Mesendoderm (in vitro differentiated cells): Measurements from ENCODE around the gene SNX25.

Experiments used
- DNase-seq: peaks from one replicate; pipeline ENCODE4 v3.0.0; 2013
- H2AK5ac ChIP-seq: 2 replicates; pipeline ENCODE4 v1.6.1; 2013; ENCODE audit warnings: low read length, inconsistent platforms
- H2BK120ac ChIP-seq: 2 replicates; pipeline ENCODE4 v1.6.1; 2013; ENCODE audit warnings: low read depth, mild to moderate bottlenecking, low read length, moderate library complexity, mixed read lengths
- H2BK15ac ChIP-seq: replicated peaks from 2 replicates; pipeline ENCODE4 v1.6.1; 2013; ENCODE audit warnings: low read depth, mild to moderate bottlenecking, moderate library complexity
- H2BK5ac ChIP-seq: 2 replicates; pipeline ENCODE4 v1.6.1; 2013; ENCODE audit warnings: low read length, inconsistent platforms
- H3K18ac ChIP-seq: 2 replicates; pipeline ENCODE4 v1.6.1; 2013; ENCODE audit warnings: mild to moderate bottlenecking, low read length, mixed read lengths
- H3K23ac ChIP-seq: one replicate; pipeline ENCODE4 v1.6.1; 2013; ENCODE audit warnings: low read length
- H3K27ac ChIP-seq: 2 replicates; pipeline ENCODE4 v1.5.1; 2013; ENCODE audit warnings: low read depth, mild to moderate bottlenecking, inconsistent platforms, low read length, moderate library complexity
- H3K27me3 ChIP-seq: 2 replicates; pipeline ENCODE4 v1.6.1; 2013; ENCODE audit warnings: low read length, control low read depth, mild to moderate bottlenecking, inconsistent platforms; ENCODE audit not compliant: insufficient read depth, poor library complexity
- H3K36me3 ChIP-seq: 2 replicates; pipeline ENCODE4 v1.6.1; 2013; ENCODE audit warnings: low read length, inconsistent platforms; ENCODE audit not compliant: control insufficient read depth, insufficient read depth
- H3K4ac ChIP-seq: one replicate; pipeline ENCODE4 v1.6.1; 2013; ENCODE audit warnings: low read depth, mild to moderate bottlenecking, low read length, moderate library complexity
- H3K4me1 ChIP-seq: 2 replicates; pipeline ENCODE4 v1.6.1; 2013; ENCODE audit warnings: low read depth, low read length, inconsistent platforms; ENCODE audit not compliant: control insufficient read depth
- H3K4me2 ChIP-seq: 2 replicates; pipeline ENCODE4 v1.6.1; 2013; ENCODE audit warnings: low read length
- H3K4me3 ChIP-seq: 2 replicates; pipeline ENCODE4 v1.5.1; 2013; ENCODE audit warnings: mild to moderate bottlenecking, low read length
- H3K56ac ChIP-seq: one replicate; pipeline ENCODE4 v1.6.1; 2013; ENCODE audit warnings: low read length
- H3K79me1 ChIP-seq: 2 replicates; pipeline ENCODE4 v1.6.1; 2013; ENCODE audit warnings: low read length, inconsistent platforms
- H3K79me2 ChIP-seq: 2 replicates; pipeline ENCODE4 v1.6.1; 2013; ENCODE audit warnings: mild to moderate bottlenecking, low read length; ENCODE audit not compliant: control insufficient read depth, insufficient read depth
- H3K9ac ChIP-seq: 2 replicates; pipeline ENCODE4 v1.6.1; 2013; ENCODE audit warnings: low read length, inconsistent platforms
- H4K5ac ChIP-seq: one replicate; pipeline ENCODE4 v1.6.1; 2013; ENCODE audit warnings: low read length
- H4K8ac ChIP-seq: one replicate; pipeline ENCODE4 v1.6.1; 2013; ENCODE audit warnings: low read depth, mild to moderate bottlenecking, control low read depth, low read length, moderate library complexity
- WGBS: extraction: QIAGEN DNeasy Blood & Tissue Kit; methylation state at CpG from one replicate; pipeline ENCODE4 v1.1.7; 2013; ENCODE audit warnings: low lambda C conversion rate, missing lambda C conversion rate; ENCODE audit not compliant: insufficient coverage; ENCODE audit errors: extremely low coverage; 5-methylcytosine and 5-hydroxymethylcytosine counted together

Gene SNX25

DNA sequence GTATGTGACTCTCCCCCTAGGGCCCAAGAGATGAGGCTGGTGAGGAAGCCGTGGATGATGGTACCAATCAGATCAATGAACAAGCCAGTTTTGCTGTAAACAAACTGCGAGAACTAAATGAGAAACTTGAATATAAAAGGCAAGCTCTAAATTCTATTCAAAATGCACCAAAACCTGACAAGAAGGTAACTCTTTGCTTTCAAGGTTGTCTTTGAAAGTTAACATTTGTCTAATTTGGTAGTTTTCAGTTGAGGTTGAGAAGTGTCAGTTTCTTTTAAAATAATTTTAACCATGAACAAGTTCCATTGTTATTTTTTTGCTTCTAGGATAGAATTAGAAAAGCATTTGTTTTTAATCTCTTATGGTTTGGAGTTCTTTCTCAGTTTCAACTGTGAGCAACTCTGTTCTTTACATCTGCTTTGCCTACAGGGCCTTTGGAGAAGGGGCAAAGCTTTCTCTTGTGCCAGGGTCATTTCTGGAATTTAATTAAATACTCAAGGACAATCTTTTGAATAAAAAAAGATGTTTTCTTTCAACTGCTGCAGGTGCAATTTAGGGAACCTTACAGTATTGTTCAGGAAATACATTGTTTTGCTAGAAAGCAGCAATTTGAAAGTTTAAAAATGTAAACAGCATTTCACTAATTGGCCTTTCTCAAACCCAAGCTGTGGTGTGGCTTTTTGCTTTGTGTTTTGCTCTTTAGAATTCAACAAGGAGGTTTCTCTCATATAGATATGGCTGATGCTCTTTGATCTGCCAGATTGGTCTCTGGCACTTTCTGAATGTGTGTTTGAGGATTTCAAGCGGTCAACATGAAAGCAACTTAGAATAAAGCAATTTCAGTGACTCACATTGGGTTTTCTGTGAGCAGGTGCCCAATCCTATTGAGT lies 123.4 kb downstream of the SNX25 start:
- Histone ChIP-seq H2BK15ac (no peak overlapping the region), H3K9ac (no peak overlapping the region), H3K79me1 (no peaks in the 10 kb centered on the region), H2BK5ac (no peak overlapping the region), H4K5ac (no peak overlapping the region), H3K23ac (no peak overlapping the region), H3K79me2 (no peaks in the 10 kb centered on the region), H3K27me3 (no peaks in the 10 kb centered on the region), H3K4me3 (no peak overlapping the region), H2AK5ac (no peak overlapping the region), H4K8ac (no peak overlapping the region), H3K56ac (no peak overlapping the region), H3K4ac (no peak overlapping the region), H3K4me2 (no peak overlapping the region), H3K27ac (no peak overlapping the region), H3K18ac (no peak overlapping the region), H2BK120ac (no peak overlapping the region), H3K36me3 (no peaks in the 10 kb centered on the region), H3K4me1 (no peaks in the 10 kb centered on the region)
- no peak for DNase-seq
- WGBS: no CpG with 5 or more reads among the region's 3 CpGs

DNA sequence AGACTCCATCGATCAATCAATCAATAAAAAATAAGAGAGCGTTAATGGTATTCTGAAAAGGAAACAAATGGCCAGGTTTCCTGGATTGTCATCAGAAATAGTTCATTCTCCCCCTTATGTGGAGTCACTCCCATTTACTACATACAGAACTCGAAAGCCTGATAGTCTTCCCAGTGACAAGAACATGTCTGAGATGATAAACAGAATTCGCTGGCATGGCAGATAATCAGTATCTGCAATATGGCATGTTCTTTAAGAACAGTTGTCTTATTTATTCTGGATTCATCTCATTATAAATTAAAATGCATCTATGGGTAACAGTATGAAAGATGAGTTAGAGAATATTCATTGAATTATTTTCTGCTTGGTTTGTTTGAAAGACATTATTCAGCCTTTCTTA lies 124.9 kb downstream of the SNX25 start:
- H3K4me2 ChIP-seq: no peak overlapping the region
- no peaks in the 10 kb centered on the region for H3K36me3 ChIP-seq
- H2BK120ac ChIP-seq: no peak overlapping the region
- no peak overlapping the region for H4K5ac ChIP-seq
- no peak overlapping the region for H2BK5ac ChIP-seq
- H3K56ac ChIP-seq: no peak overlapping the region
- DNase-seq: no peak
- H3K79me1 ChIP-seq: no peaks in the 10 kb centered on the region
- H3K4me3 ChIP-seq: no peak overlapping the region
- H3K18ac ChIP-seq: no peak overlapping the region
- H3K23ac ChIP-seq: no peak overlapping the region
- H3K4ac ChIP-seq: no peak overlapping the region
- no CpG with 5 or more reads among the region's 4 CpGs for WGBS
- H3K9ac ChIP-seq: no peak overlapping the region
- no peak overlapping the region for H4K8ac ChIP-seq
- no peaks in the 10 kb centered on the region for H3K79me2 ChIP-seq
- H3K27ac ChIP-seq: no peak overlapping the region
- H3K27me3 ChIP-seq: no peaks in the 10 kb centered on the region
- H2BK15ac ChIP-seq: no peak overlapping the region
- H3K4me1 ChIP-seq: no peaks in the 10 kb centered on the region
- no peak overlapping the region for H2AK5ac ChIP-seq

DNA sequence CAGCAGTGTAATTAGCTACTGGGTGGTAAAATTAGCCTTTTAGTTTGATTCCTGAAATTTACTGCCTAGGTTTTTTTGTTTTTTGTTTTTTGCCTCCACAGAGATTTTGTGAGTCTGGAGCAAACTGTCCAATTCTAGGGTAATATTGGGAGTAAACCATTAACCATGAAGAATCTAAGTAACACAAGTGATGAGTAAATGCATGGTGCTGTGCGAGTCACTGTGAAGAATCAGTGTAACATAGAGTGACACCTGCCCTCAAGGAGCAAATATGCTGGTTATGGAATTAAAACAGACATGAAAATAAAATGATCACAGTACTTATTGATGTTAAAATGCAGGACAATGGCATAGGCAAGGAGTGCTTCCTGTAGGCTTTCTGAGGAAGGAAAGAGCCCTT lies 126.2 kb downstream of the SNX25 start:
- no CpG with 5 or more reads among the region's 1 CpG for WGBS
- Histone ChIP-seq H3K36me3 (no peaks in the 10 kb centered on the region), H2BK15ac (no peak overlapping the region), H3K4me2 (no peak overlapping the region), H3K79me1 (no peaks in the 10 kb centered on the region), H3K9ac (no peak overlapping the region), H3K4me1 (no peaks in the 10 kb centered on the region), H2AK5ac (no peak overlapping the region), H3K27ac (no peak overlapping the region), H3K4ac (no peak overlapping the region), H3K56ac (no peak overlapping the region), H3K4me3 (no peak overlapping the region), H2BK5ac (no peak overlapping the region), H4K8ac (no peak overlapping the region), H3K27me3 (no peaks in the 10 kb centered on the region), H3K23ac (no peak overlapping the region), H4K5ac (no peak overlapping the region), H3K18ac (no peak overlapping the region), H2BK120ac (no peak overlapping the region), H3K79me2 (no peaks in the 10 kb centered on the region)
- no peak for DNase-seq

DNA sequence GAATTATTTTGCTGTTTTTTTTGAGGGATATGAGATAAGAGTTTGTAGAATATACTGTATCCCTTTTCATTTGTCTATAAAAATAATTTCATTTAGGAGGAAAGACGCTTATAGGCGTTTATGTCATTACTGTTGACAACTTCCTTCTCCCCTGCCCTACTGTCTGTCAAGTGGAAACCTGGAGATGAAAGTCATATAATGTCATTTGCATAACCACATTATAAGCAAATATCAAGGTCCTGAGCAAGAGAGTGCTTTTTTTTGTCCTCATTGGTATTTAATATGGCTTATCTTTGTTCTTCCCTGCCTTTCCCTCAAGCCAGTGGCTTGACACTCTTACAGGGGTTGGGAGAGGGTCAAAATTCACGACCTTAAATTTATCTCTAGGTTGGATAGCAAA lies 130.5 kb downstream of the SNX25 start:
- Histone ChIP-seq H3K27ac (no peak overlapping the region), H4K5ac (no peak overlapping the region), H3K27me3 (no peaks in the 10 kb centered on the region), H3K79me2 (no peaks in the 10 kb centered on the region), H3K9ac (no peak overlapping the region), H3K18ac (no peak overlapping the region), H3K4me1 (no peaks in the 10 kb centered on the region), H3K56ac (no peak overlapping the region), H3K4me3 (no peak overlapping the region), H3K23ac (no peak overlapping the region), H3K79me1 (no peaks in the 10 kb centered on the region), H3K4ac (no peak overlapping the region), H2AK5ac (no peak overlapping the region), H3K4me2 (no peak overlapping the region), H3K36me3 (no peaks in the 10 kb centered on the region), H2BK120ac (no peak overlapping the region), H2BK15ac (no peak overlapping the region), H2BK5ac (no peak overlapping the region), H4K8ac (no peak overlapping the region)
- WGBS: no CpG with 5 or more reads among the region's 3 CpGs
- no peak for DNase-seq

DNA sequence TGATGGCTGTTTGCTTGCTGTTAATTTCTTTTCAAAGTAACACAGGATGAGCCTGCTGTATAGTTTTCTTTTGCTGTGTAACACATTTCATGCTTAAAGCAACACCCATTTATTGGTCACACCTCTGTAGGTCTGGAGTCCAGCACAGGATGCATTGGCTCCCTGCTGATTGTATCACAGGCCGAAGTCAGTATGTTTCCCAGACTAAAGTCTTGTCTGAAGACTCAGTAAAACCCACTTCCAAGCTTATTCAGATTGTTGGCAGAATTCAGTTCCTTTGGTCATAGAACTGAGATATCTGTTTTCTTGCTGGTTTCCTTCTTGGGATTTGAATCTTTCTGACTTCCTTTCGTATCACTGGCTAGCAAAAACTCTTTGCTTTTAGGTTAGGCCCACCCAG lies 132.0 kb downstream of the SNX25 start:
- H3K4me1 ChIP-seq: no peaks in the 10 kb centered on the region
- H2AK5ac ChIP-seq: no peak overlapping the region
- H3K18ac ChIP-seq: no peak overlapping the region
- no peaks in the 10 kb centered on the region for H3K79me2 ChIP-seq
- no peaks in the 10 kb centered on the region for H3K36me3 ChIP-seq
- no peak overlapping the region for H3K9ac ChIP-seq
- no peak overlapping the region for H3K23ac ChIP-seq
- H2BK120ac ChIP-seq: no peak overlapping the region
- no peak overlapping the region for H3K4me3 ChIP-seq
- H2BK5ac ChIP-seq: no peak overlapping the region
- DNase-seq: no peak
- H2BK15ac ChIP-seq: no peak overlapping the region
- H3K4me2 ChIP-seq: no peak overlapping the region
- H4K8ac ChIP-seq: no peak overlapping the region
- no peaks in the 10 kb centered on the region for H3K79me1 ChIP-seq
- H3K27ac ChIP-seq: no peak overlapping the region
- no peak overlapping the region for H4K5ac ChIP-seq
- H3K27me3 ChIP-seq: no peaks in the 10 kb centered on the region
- no peak overlapping the region for H3K4ac ChIP-seq
- WGBS: no CpG with 5 or more reads among the region's 2 CpGs
- H3K56ac ChIP-seq: no peak overlapping the region

DNA sequence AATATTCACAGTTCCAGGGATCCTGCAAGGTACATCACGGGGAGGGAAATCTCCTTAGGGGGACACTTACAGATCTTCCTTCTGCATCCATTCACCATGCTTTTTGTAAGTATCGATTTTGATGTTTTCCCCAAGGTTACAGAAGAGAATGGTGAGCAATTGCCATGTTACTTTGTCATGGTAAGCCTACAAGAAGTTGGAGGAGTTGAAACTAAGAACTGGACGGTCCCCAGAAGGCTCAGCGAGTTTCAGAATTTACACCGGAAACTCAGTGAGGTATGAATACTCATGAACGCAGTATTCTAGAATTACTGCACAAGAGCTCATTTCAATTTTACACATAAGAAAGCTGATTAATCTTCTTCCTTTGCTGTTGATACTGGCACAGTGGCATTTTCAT lies 132.4 kb downstream of the SNX25 start:
- no peak overlapping the region for H3K23ac ChIP-seq
- H3K27ac ChIP-seq: no peak overlapping the region
- no peak overlapping the region for H2AK5ac ChIP-seq
- H4K8ac ChIP-seq: no peak overlapping the region
- H3K4me1 ChIP-seq: no peaks in the 10 kb centered on the region
- H3K18ac ChIP-seq: no peak overlapping the region
- no peak overlapping the region for H3K4ac ChIP-seq
- no peak overlapping the region for H2BK15ac ChIP-seq
- no peaks in the 10 kb centered on the region for H3K27me3 ChIP-seq
- DNase-seq: no peak
- H3K79me1 ChIP-seq: no peaks in the 10 kb centered on the region
- H3K4me3 ChIP-seq: no peak overlapping the region
- no peak overlapping the region for H3K4me2 ChIP-seq
- no peaks in the 10 kb centered on the region for H3K79me2 ChIP-seq
- H2BK5ac ChIP-seq: no peak overlapping the region
- no peak overlapping the region for H3K56ac ChIP-seq
- H3K36me3 ChIP-seq: no peaks in the 10 kb centered on the region
- no peak overlapping the region for H4K5ac ChIP-seq
- WGBS: no CpG with 5 or more reads among the region's 6 CpGs
- H3K9ac ChIP-seq: no peak overlapping the region
- H2BK120ac ChIP-seq: no peak overlapping the region
